ENCODE measurements around the gene WDR49. TPM values are rescaled to one million over a fixed set of nuclear protein-coding genes. Genes with fewer than 3 reads are reported as not detected.

WDR49 gene
- total and polyA plus RNA-seq, 2 donors (not counting 1 experiment from before 2014, with no cell fraction given) = 0.88 to 1.4 TPM

- Mint-ChIP-seq H3K9me3 (ENCODE audit: insufficient read depth) (peaks cover 7% of the 10 kb centered on the region), H3K4me1 (no peaks in the 10 kb centered on the region), H3K27me3 (no peaks in the 10 kb centered on the region), H3K4me3 (no peak overlapping the region), H3K27ac (no peak overlapping the region)
- no peak overlapping the region for H3K27ac ChIP-seq (ENCODE audit: low read length in 2 of 2)
- no peak for DNase-seq
- ATAC-seq (ENCODE audit: low read depth) = no peak
- intact Hi-C loops (cut with micrococcal nuclease) = no loop called here
- no peaks in the 10 kb centered on the region for H3K36me3 ChIP-seq (replicated peaks in 1 of 2; ENCODE audit: control extremely low read depth in 1 of 2, control insufficient read depth in 1 of 2, extremely low read depth in 1 of 2, insufficient read depth in 2 of 2, low read length in 1 of 2)
- H3K4me3 ChIP-seq (ENCODE audit: control extremely low read depth in 1 of 5, extremely low read depth in 1 of 5, insufficient read depth in 1 of 5, low read depth in 2 of 5, low read length in 4 of 5) = no peak overlapping the region
- H3K9me3 ChIP-seq (ENCODE audit: control extremely low read depth in 1 of 3, control insufficient read depth in 2 of 3, insufficient read depth in 1 of 3, low read length in 2 of 3) = no peaks in the 10 kb centered on the region
- H3K4me2 ChIP-seq (replicated peaks; ENCODE audit: low read depth, low read length, poor library complexity, severe bottlenecking) = no peak overlapping the region
- H3K4me1 ChIP-seq (ENCODE audit: control insufficient read depth in 2 of 2, insufficient read depth in 2 of 2, low read length in 2 of 2) = no peaks in the 10 kb centered on the region
- POLR2A ChIA-PET = no interaction called here
- no CpG with 5 or more reads among the region's 1 CpG for WGBS (ENCODE audit: insufficient coverage)
- H3K9ac ChIP-seq (ENCODE audit: low read length) = no peak overlapping the region
- no peaks in the 10 kb centered on the region for H3K27me3 ChIP-seq (replicated peaks in 1 of 4; ENCODE audit: control extremely low read depth in 1 of 4, control insufficient read depth in 3 of 4, insufficient read depth in 4 of 4, low read length in 3 of 4)
- CTCF ChIA-PET = no interaction called here
- TF ChIP-seq CTCF (IDR thresholded peaks at IDR 0.05) (no peak), EZH2 (IDR thresholded peaks at IDR 0.05; ENCODE audit: borderline replicate concordance, insufficient read depth, low read depth, low read length, poor library complexity, severe bottlenecking) (no peak)
- no peaks in the 10 kb centered on the region for H3K79me2 ChIP-seq (ENCODE audit: control insufficient read depth, insufficient read depth, low read length)
- H4K20me1 ChIP-seq (ENCODE audit: control insufficient read depth, insufficient read depth, low read length, poor library complexity, severe bottlenecking) = no peaks in the 10 kb centered on the region
- H2AFZ ChIP-seq (ENCODE audit: insufficient read depth, low read depth, low read length, poor library complexity, severe bottlenecking) = no peak overlapping the region
Observed at GRCh38 chr3:167489571-167489970, 164.2 kb downstream of the WDR49 start.

- Mint-ChIP-seq H3K4me3 (no peak overlapping the region), H3K27ac (no peak overlapping the region), H3K4me1 (no peaks in the 10 kb centered on the region), H3K27me3 (no peaks in the 10 kb centered on the region), H3K9me3 (ENCODE audit: insufficient read depth) (peaks cover 9% of the 10 kb centered on the region)
- no peak for DNase-seq
- Histone ChIP-seq H3K4me1 (ENCODE audit: control insufficient read depth in 2 of 2, insufficient read depth in 2 of 2, low read length in 2 of 2) (no peaks in the 10 kb centered on the region), H3K9ac (ENCODE audit: low read length) (no peak overlapping the region), H3K27ac (ENCODE audit: low read length in 2 of 2) (no peak overlapping the region), H3K79me2 (ENCODE audit: control insufficient read depth, insufficient read depth, low read length) (no peaks in the 10 kb centered on the region), H3K27me3 (replicated peaks in 1 of 4; ENCODE audit: control extremely low read depth in 1 of 4, control insufficient read depth in 3 of 4, insufficient read depth in 4 of 4, low read length in 3 of 4) (no peaks in the 10 kb centered on the region), H3K4me3 (ENCODE audit: control extremely low read depth in 1 of 5, extremely low read depth in 1 of 5, insufficient read depth in 1 of 5, low read depth in 2 of 5, low read length in 4 of 5) (no peak overlapping the region), H2AFZ (ENCODE audit: insufficient read depth, low read depth, low read length, poor library complexity, severe bottlenecking) (no peak overlapping the region), H4K20me1 (ENCODE audit: control insufficient read depth, insufficient read depth, low read length, poor library complexity, severe bottlenecking) (no peaks in the 10 kb centered on the region), H3K4me2 (replicated peaks; ENCODE audit: low read depth, low read length, poor library complexity, severe bottlenecking) (no peak overlapping the region), H3K9me3 (ENCODE audit: control extremely low read depth in 1 of 3, control insufficient read depth in 2 of 3, insufficient read depth in 1 of 3, low read length in 2 of 3) (no peaks in the 10 kb centered on the region), H3K36me3 (replicated peaks in 1 of 2; ENCODE audit: control extremely low read depth in 1 of 2, control insufficient read depth in 1 of 2, extremely low read depth in 1 of 2, insufficient read depth in 2 of 2, low read length in 1 of 2) (no peaks in the 10 kb centered on the region)
- WGBS (ENCODE audit: insufficient coverage) = 83% methylated on average over 1 of the region's 3 CpGs
- ChIA-PET CTCF (no interaction called here), POLR2A (no interaction called here)
- ATAC-seq (ENCODE audit: low read depth) = no peak
- TF ChIP-seq CTCF (IDR thresholded peaks at IDR 0.05) (no peak), EZH2 (IDR thresholded peaks at IDR 0.05; ENCODE audit: borderline replicate concordance, insufficient read depth, low read depth, low read length, poor library complexity, severe bottlenecking) (no peak)
- intact Hi-C loops (cut with micrococcal nuclease) = no loop called here
Observed at GRCh38 chr3:167487556-167487955, 166.2 kb downstream of the WDR49 start.

Data from B cell (primary cell).